Hematopoietic multipotent progenitor cell (in vitro differentiated cells): ENCODE measurements around the gene OGFOD2. TPM values are rescaled to one million over a fixed set of nuclear protein-coding genes. Genes with fewer than 3 reads are reported as not detected.

Source experiments
- DNase-seq, 3 donors: peaks; one replicate each; pipeline ENCODE4 v3.0.0-alpha.2; 2011 to 2015; ENCODE audit warnings: low read depth in 2 of 3, low spot score in 2 of 3
- total RNA-seq: library from RNA; depleted of rRNA; stranded (reverse); fragments of >200 nt; gene quantifications from one replicate; pipeline ENCODE4 v1.2.3, GENCODE V29; 2012

The OGFOD2 gene
- total RNA-seq, 1 donor, result 35.0 TPM

- no peak for DNase-seq
Measured at GRCh38 chr12:122987086-122987951, 12.3 kb downstream of the OGFOD2 start.

- DNase-seq, result no peak
Measured at GRCh38 chr12:122988036-122988435, 13.0 kb downstream of the OGFOD2 start.

DNA sequence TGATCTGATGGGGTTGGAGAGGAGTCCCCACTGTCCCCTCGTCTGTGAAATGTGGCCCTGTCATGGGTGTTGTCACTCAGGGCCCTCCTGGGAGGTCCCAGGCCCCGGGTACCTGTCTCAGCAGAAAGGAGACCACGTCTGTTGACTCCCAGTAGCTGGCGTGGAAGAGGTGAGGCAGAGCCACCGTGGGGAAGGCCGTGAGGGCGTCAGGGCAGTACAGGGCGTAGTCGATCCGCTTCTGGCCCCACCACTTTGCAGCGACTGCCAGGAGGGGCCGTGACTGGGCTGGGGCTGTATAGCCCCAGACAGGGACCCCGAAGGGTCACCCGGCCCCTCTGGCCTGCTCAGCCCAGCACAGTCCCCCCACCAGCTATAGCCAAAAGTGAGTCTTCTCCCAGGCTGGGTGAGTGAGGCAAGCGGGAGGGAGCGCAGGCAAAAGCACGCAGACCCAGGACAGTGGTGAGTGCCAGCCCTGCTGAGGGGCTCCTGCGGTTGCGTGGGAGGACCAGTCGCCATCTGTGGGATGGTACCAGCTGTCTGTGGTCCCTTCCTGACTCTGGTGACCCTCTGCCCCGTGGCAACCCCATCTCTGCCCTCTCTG is 13.7 kb downstream of the OGFOD2 start:
- DNase-seq, result no peak

- DNase-seq, result no peak
Measured at GRCh38 chr12:122989225-122989839, 14.3 kb downstream of the OGFOD2 start.

GRCh38 chr12:122989874-122990419 is 14.9 kb downstream of the OGFOD2 start:
- DNase-seq, result no peak

DNA sequence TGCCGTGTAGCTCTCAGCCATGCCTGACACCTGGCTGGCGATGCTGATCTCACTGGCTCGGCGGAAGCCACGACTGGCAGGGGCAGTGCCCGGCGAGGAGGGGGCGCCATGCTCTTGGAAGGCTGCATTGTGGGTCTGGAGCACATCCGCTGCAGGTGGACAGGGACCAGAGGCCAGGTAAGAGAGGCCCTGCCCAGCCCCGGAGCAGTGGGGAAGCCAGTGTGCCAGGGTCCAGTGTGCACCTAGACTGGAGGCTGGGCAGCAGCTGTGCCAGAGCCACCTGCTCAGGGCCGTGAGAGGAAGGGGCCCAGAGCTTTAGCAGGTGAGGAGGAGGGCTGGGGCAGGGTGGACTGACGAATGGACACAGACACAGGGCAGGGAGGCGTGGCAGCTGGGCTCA is 15.5 kb downstream of the OGFOD2 start:
- DNase-seq, result no peak

DNA sequence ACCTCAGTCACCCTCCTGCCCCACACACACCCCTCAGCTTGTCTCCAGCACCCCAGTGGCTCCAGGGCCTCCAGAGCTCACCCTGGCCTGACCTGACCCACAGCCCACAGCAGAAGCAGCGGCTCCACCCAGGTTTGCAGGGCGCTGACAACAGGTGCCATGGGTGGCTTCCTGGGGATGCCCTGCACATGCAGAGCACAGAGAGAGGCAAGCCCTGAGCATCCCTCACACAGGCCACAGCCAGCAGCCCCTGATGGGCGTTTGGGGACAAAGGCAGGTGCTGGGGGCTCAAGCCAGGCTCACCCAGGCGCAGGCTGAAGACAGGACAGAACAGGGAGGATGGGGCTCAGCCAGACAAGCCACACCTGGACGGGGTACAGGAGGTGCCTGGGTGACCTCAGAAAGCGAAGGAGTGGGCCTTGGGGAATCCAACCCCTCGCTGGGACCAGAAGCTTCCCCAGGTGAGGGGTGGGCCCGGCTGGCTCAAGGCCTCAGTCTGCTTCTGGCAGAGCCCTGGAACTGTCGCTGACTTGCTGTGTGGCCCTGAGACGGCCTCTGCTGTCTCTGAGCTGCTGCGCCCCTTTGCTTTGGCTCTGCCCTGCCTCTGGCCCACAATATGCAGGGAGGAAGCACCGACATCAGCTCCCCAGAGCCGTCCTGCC is 16.0 kb downstream of the OGFOD2 start:
- no peak for DNase-seq

DNA sequence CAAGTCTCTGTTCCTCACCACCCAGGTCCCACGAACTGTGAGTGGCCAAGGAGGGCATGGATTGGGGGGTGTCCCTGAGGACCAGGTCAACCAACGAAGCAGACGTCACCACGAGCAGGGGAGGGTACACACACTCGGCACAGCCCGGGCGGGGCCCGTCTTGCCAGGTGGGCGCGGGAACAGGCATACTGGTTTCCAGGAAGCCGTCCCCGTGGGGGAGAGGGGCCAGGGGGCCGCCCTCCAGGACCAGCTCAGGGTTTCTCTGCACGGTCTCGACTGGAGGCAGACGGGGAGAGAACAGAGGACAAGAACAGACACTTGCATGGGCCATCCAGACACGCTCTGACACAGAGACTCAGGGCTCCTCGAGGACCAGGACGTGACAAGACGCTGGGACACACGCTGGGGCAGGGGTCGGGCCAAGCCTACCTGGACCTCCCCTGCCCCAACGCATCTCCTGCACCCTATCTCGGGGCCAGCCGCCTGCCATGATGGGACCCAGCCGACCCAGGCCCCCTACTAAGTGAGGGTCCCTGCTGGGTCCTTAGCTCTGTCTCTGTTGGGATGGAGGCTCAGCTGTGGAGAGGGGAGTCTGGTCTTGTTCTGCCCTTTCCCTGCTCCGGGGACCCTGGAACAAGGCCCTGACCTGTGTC is 16.7 kb downstream of the OGFOD2 start:
- no peak for DNase-seq

GRCh38 chr12:122992386-122992785 is 17.3 kb downstream of the OGFOD2 start:
- no peak for DNase-seq

DNA sequence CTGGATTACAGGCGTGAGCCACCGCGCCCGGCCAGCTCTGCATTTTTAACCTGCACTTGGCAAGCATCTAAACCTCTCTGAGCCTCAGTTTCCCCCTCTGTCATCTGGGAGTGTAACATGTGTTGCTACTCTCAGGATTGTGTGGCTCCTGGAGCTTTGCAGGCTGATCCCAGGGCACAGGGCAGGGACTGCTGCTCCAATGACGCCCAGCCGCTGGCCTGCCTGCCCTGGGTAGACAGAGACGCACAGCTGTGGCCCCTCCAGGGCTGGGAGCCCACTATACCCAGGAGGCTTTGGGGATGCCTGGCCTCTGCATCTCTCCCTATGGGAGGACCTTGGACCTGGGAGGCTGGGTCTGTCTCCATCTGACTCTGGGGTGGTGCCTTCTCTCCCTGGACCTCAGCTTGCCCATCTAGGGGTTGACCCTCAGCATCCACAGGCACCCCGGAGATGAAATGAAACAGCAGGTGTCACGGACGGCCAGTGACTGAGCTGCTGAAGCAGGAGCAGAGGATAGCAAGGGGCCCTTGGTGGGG is 19.2 kb downstream of the OGFOD2 start:
- no peak for DNase-seq

DNA sequence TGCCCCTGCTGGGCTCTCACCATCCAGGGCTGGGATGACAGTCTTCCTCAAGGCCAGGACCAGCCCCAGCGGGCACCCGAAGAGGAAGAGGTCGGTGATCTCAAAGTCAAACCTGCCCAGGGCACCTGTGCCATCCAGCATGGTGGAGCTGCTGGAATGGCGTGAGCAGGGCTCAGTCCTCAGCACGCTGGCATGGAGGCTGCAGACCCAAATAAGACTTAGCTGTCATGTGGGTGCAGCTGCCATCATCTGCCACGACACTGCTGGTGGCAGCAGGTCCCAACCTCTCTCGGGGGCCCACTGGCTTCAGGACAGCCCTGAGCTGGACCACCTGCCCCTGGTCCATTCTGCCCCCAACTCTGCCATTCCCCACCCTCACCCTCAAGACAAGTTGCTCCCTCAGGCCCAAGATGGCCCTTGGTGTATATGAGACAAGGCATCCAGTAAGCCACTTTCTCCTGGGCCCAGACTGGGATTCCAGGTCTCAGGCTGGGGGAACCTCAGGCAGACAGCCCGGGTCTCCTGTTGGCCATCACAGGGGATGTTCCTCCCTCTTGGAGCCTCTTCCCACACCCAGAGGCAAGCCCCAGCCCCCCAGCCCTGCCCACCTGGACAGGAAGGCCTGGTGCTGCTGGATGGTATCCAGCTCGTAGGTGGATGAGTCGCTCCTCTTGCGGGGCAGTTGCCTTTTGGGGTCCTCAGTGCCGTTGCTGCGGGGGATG is 19.9 kb downstream of the OGFOD2 start:
- no peak for DNase-seq

GRCh38 chr12:122995503-122996187 is 20.6 kb downstream of the OGFOD2 start:
- no peak for DNase-seq

DNA sequence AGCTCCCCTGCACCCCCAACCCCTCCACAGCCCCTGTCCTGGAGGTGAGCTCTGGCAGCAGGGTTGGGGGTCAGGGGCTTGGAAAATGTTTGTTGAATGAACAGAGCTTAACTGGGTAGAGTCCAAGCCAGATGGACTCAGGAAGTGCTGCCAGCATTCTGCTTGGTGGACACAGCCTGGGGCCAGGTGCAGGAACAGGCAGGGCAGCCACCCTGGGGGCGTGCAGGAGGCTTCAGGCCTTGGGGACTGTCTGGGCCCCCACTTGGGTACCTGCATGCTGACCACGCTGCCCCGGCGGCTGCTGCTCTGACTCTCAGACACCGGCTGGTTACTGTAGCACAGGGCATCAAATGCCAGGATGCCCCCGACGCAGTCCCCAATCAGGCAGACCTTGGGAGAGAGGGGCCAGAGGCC is 21.2 kb downstream of the OGFOD2 start:
- DNase-seq, result no peak

DNA sequence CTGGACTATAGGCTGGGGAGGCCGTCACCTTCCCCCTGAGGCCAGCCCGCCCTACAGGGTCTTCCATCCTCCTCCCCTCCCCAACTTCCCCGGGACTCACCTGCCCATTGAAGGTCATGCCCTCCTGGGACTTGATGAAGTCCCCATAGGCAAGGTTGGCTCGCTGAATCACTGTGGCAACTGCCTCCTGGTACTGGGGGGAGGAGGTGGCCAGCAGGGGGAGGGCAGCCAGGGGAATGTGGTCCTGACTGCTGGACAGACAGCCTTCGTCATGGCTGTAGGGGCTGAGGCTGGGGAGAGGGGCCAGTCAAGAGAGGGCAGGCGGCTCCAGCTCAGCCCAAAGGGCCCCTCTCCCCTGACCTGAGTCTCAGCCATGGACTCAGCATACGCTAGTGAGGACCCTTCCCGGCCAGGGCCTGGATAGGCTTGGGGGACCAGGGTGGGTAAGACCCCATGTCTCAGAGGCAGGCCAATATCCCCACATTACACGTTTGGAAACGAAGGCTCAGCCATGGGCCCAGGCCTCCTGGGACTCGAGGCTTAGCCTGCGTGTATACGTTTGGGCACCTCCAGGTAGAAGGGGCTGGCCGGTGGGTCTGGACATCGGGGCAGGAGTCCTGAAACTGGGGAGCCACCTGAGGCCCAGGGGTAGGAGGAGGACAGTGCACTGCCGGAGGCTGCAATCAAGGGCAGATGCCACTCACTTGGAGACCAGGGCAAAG is 21.7 kb downstream of the OGFOD2 start:
- DNase-seq, result no peak

DNA sequence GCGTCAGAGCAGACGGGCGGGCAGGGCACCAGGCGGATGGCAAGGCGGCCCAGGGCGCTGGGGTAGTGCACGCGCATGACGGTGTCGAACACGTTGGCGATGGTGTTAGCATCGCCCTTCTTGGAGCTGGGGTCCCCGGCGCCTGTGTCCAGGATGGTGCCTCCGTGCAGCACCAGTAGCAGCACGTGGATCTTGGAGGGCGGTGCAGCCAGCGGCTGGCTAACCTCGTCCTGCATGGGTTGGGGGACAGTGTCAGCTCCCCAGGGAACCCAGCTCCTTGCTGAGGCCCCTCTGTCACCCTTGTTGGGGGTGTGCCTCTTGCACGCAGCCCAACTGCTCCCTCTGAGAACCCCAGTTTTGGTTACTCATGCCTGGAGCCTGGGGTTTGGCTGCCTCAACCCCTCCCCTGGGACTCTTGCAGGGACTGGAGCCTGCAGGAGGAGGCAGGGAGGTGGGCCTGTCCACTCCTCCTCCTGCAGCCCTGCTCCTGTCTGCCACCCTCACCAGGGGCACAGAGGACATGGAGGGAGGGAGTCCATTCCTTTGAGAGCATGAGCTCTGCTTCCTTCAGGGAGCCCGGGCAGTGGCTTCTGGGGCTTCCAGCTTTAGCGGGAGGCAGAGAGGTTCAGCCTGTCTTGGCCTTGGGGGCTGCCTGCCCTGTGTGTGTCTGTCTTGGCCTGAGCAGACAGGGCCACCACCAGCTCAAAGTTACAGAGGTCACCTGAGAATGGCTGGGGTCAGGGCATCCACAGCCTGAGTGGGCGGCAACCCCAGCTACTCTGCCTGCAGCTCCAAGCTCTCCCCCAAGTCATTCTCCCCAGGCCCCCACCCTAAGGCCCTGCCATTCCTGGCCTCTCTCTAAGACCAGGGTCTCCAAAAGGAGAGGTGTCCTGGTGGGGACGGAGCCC is 22.6 kb downstream of the OGFOD2 start:
- DNase-seq, result no peak

GRCh38 chr12:122998316-122998715 is 23.3 kb downstream of the OGFOD2 start:
- DNase-seq, result no peak

DNA sequence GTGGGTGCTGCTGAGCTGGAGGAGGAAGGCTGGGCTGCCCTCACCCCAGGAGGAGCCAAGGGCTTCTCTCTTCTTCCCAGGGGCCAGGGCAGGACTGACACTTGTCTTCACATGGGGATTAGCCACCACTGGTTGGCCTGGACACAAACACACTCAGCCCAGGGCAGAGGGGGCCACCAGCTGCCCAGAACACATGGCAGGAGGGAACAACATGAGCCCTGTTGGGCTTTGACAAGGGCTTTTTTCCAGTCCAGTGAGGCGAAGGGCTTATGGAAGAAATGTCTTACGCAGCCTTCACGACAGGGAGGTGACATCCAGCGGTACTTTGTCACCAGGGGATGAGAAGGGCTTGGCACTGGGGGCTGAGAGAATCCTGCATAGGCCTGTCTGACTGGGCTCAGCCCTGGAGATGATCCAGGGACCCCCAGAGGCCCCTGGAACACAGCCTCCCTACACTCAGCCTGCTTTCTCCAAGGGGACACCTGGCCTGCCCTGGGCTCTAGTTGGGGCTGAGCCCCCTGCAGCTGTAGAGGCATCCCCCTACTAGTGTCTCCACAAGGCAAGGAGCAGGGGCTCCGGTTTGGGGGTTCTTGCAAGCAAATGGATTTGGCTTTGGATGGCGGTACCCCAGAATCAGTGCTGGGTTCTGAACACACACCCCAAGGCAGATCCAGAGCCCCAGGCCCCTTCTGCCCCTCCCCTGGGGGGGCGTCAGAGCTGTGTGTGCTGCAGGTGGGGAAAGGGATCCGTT is 24.3 kb downstream of the OGFOD2 start:
- no peak for DNase-seq
